Lower leg skin (tissue), 4 donors: Measurements from ENCODE around the gene UVSSA. TPM values are rescaled to one million over a fixed set of nuclear protein-coding genes. Genes with fewer than 3 reads are reported as not detected.

Source experiments
- DNase-seq, 2 donors: peaks; one replicate each; pipeline ENCODE4 v3.0.0-alpha.2; 2019; ENCODE audit warnings: low spot score in 2 of 2
- H3K4me3 ChIP-seq: fragments of 200-600 bp; sonication (generic); 2 replicates; pipeline ENCODE4 v1.5.1; 2017; ENCODE audit warnings: mild to moderate bottlenecking, low read depth; ENCODE audit not compliant: poor library complexity, severe bottlenecking
- CTCF ChIP-seq, 3 donors: fragments of 450-650 bp; IDR thresholded peaks; one replicate each; pipeline ENCODE4 v1.5.1; 2016; ENCODE audit warnings: antibody characterized with exemption in 3 of 3, mild to moderate bottlenecking in 3 of 3, moderate library complexity in 2 of 3
- POLR2A ChIP-seq, 2 donors: fragments of 450-650 bp; IDR thresholded peaks; one replicate each; pipeline ENCODE4 v1.6.1; 2016 to 2017; ENCODE audit warnings: antibody characterized with exemption in 2 of 2, mild to moderate bottlenecking in 1 of 2, moderate library complexity in 1 of 2
- WGBS, 2 donors: methylation state at CpG; one replicate each; pipeline ENCODE4 v1.1.5; 2018; 5-methylcytosine and 5-hydroxymethylcytosine counted together
- intact Hi-C: fragments of 100-400 bp; cut with DNase I; formaldehyde crosslinking; loops from one replicate; pipeline ENCODE4 v1.15.0; 2023; ENCODE audit warnings: low total_unique reads
- total RNA-seq, 4 donors: library from RNA; depleted of rRNA; stranded (reverse); fragments of >200 nt; gene quantifications; one replicate each; pipeline ENCODE4 v1.1.0, GENCODE V29; 2016

The UVSSA gene
- total RNA-seq, 4 donors from 2014 or later = 18.2 to 57.4 (median 25.7) TPM

- intact Hi-C loops = loop anchor here (10.0 kb wide), 1 partner anchor 255 kb away; no protein-coding TSS in a partner anchor
- 83% methylated on average over 5 of the region's 5 CpGs for WGBS, 2 donors
- DNase-seq = no peak
- H3K4me3 ChIP-seq = no peak overlapping the region
- TF ChIP-seq CTCF (IDR thresholded peaks at IDR 0.05) = no peak
- TF ChIP-seq POLR2A (IDR thresholded peaks at IDR 0.05) = no peak
Measured at GRCh38 chr4:1350169-1350520, 3.1 kb downstream of the UVSSA start.

GRCh38 chr4:1351854-1352566 lies 5.0 kb downstream of the UVSSA start:
- peak; percentile 70 to 98 for DNase-seq
- intact Hi-C loops = loop anchor here (10.0 kb wide), 1 partner anchor 253 kb away; no protein-coding TSS in a partner anchor
- no peak for TF ChIP-seq POLR2A (IDR thresholded peaks at IDR 0.05)
- peak in 1 of 3 donors; percentile 76 for TF ChIP-seq CTCF (IDR thresholded peaks at IDR 0.05)

GRCh38 chr4:1352567-1352900 lies 5.5 kb downstream of the UVSSA start:
- intact Hi-C loops = loop anchor here (10.0 kb wide), 1 partner anchor 252 kb away; no protein-coding TSS in a partner anchor
- no peak for DNase-seq
- no peak for TF ChIP-seq POLR2A (IDR thresholded peaks at IDR 0.05)
- TF ChIP-seq CTCF (IDR thresholded peaks at IDR 0.05) = no peak
- H3K4me3 ChIP-seq = no peak overlapping the region
- WGBS, 2 donors = 82 to 86% methylated on average over 12 of the region's 12 CpGs

More at GRCh38 chr4:1351854-1352566, 5.0 kb downstream of the UVSSA start:
- H3K4me3 ChIP-seq = no peak overlapping the region
- WGBS, 2 donors = 31 to 34% methylated on average over 23 of the region's 24 CpGs

GRCh38 chr4:1353186-1354055 lies 6.4 kb downstream of the UVSSA start:
- 92% methylated on average over 24 of the region's 30 CpGs for WGBS, 2 donors
- intact Hi-C loops = loop anchor here (10.0 kb wide), 1 partner anchor 251 kb away; no protein-coding TSS in a partner anchor
- no peak overlapping the region for H3K4me3 ChIP-seq
- no peak for DNase-seq
- TF ChIP-seq CTCF (IDR thresholded peaks at IDR 0.05) (no peak), POLR2A (IDR thresholded peaks at IDR 0.05) (no peak)

GRCh38 chr4:1354136-1354982 lies 7.4 kb downstream of the UVSSA start:
- TF ChIP-seq CTCF (IDR thresholded peaks at IDR 0.05) (no peak), POLR2A (IDR thresholded peaks at IDR 0.05) (no peak)
- WGBS, 2 donors = 87 to 89% methylated on average over 27 to 35 of the region's 36 CpGs
- no peak overlapping the region for H3K4me3 ChIP-seq
- intact Hi-C loops = loop anchor here (10.0 kb wide), 1 partner anchor 250 kb away; no protein-coding TSS in a partner anchor
- no peak for DNase-seq
